Transverse colon (tissue), 4 donors: Measurements from ENCODE around the gene PARP1.

ENCODE experiments used
- EP300 ChIP-seq: sonication (generic); formaldehyde crosslinking; IDR thresholded peaks from one replicate; pipeline ENCODE4 v1.6.1; 2017; ENCODE audit warnings: antibody characterized with exemption, low read depth
- POLR2A ChIP-seq: fragments of 450-650 bp; IDR thresholded peaks from one replicate; pipeline ENCODE4 v1.6.1; 2016; ENCODE audit warnings: antibody characterized with exemption, mild to moderate bottlenecking, moderate library complexity
- POLR2AphosphoS5 ChIP-seq, 3 donors: sonication (generic); formaldehyde crosslinking; IDR thresholded peaks; one replicate each; pipeline ENCODE4 v1.6.1; 2016; ENCODE audit warnings: antibody characterized with exemption in 3 of 3
- TF ChIP-seq, protein P1 (sequence below), 5 experiments: fragments of 200-600 bp in 3 of 5; fragments of 450-650 bp in 2 of 5; sonication (generic) in 3 of 5; IDR thresholded peaks; 1 replicate in 2 of 5; 2 replicates in 3 of 5; pipeline ENCODE4 v1.5.1; 2016 to 2017; ENCODE audit warnings: antibody characterized with exemption in 5 of 5, inconsistent platforms in 3 of 5, mild to moderate bottlenecking in 2 of 5, moderate library complexity in 1 of 5

DNA sequence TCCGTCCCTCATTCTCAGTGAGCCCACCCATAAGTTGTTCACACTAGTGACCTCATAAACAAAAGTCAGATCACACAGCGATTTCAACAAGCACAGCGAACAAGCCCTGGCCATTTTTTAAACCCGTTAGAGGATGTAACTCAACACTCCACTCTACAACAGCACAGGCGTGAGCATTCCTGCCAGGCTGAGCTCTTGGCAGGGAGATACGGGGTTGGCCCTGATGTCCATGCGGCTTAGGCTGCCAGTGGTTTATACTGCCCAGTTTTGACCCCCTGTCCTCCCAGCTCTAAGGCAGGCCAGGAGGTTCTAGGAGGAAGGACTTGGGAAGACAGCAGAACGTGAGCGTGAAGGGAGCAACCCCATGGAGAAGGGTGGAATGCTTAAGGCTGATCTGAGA is 35.0 kb downstream of the PARP1 start:
- TF ChIP-seq POLR2A = no peak
- TF ChIP-seq, protein P1, sequence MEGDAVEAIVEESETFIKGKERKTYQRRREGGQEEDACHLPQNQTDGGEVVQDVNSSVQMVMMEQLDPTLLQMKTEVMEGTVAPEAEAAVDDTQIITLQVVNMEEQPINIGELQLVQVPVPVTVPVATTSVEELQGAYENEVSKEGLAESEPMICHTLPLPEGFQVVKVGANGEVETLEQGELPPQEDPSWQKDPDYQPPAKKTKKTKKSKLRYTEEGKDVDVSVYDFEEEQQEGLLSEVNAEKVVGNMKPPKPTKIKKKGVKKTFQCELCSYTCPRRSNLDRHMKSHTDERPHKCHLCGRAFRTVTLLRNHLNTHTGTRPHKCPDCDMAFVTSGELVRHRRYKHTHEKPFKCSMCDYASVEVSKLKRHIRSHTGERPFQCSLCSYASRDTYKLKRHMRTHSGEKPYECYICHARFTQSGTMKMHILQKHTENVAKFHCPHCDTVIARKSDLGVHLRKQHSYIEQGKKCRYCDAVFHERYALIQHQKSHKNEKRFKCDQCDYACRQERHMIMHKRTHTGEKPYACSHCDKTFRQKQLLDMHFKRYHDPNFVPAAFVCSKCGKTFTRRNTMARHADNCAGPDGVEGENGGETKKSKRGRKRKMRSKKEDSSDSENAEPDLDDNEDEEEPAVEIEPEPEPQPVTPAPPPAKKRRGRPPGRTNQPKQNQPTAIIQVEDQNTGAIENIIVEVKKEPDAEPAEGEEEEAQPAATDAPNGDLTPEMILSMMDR (IDR thresholded peaks at IDR 0.05) = no peak
- TF ChIP-seq EP300 = no peak
- no peak for TF ChIP-seq POLR2AphosphoS5 (IDR thresholded peaks at IDR 0.05)
